HG02588 (cell line): ENCODE results near the gene SLC38A10.

Experiments used
- ATAC-seq: cut with Tn5 transposase; IDR thresholded peaks from one replicate; pipeline ENCODE4 v1.9.1; 2021; ENCODE audit warnings: mild to moderate bottlenecking, moderate library complexity; ENCODE audit not compliant: unreplicated experiment

Gene SLC38A10

GRCh38 chr17:81279278-81280275 lies 15.5 kb downstream of the SLC38A10 start:
- ATAC-seq: no peak

DNA sequence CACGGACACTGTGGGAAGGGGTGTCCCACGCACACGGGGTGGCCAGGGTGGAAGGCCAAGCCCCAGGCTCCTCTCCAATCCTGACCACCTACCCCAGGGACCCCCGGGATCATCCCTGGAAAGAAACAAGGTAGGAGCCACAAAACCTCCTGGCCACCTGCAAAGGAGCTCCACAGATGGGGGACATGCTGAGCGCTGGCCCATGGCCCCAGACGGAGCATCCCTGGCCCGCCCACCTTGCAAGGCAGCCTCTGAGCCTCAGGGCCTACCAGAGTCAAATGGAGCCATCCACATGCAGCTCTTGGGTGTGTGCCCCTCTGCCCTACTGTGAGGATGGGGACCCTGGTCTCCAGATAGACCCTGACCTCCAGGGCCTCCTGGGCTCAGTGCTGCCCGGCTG lies 16.3 kb downstream of the SLC38A10 start:
- ATAC-seq: no peak

DNA sequence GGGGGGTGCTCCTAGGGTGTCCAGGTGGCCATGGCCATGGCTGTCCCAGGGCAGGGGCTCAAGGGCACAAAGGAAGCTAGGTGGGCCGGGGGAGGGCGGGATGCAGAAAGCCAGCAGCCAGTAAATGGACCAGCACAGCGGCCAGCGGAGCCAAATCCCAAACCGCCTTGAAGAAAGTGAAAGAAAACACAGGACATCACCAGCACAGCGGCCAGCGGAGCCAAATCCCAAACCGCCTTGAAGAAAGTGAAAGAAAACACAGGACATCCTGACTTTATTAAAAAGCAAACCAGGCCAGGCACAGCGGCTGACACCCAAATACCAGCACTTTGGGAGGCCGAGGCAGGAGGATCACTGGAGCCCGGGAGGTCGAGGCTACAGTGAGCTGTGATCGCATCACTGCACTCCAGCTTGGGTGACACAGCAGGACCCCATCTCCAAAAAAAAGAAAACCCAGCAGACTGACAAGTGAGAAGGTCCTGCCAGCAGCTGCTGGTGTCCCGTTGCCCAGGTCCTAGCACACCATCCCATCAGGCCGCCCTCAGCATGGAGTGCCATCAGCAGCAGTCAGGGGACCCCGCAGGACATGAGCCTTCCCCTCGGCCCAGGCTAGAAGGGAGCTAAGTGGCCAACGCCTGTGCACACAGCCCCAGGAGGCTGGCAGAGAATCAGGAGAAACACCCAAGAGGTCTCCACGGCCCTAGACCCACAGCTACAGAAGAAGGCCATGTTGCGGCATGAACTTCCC lies 17.0 kb downstream of the SLC38A10 start:
- no peak for ATAC-seq

- no peak for ATAC-seq
Measured at GRCh38 chr17:81277421-81277820, 17.7 kb downstream of the SLC38A10 start.

- no peak for ATAC-seq
Measured at GRCh38 chr17:81276781-81277180, 18.3 kb downstream of the SLC38A10 start.

GRCh38 chr17:81274471-81274855 lies 20.6 kb downstream of the SLC38A10 start:
- ATAC-seq: no peak

DNA sequence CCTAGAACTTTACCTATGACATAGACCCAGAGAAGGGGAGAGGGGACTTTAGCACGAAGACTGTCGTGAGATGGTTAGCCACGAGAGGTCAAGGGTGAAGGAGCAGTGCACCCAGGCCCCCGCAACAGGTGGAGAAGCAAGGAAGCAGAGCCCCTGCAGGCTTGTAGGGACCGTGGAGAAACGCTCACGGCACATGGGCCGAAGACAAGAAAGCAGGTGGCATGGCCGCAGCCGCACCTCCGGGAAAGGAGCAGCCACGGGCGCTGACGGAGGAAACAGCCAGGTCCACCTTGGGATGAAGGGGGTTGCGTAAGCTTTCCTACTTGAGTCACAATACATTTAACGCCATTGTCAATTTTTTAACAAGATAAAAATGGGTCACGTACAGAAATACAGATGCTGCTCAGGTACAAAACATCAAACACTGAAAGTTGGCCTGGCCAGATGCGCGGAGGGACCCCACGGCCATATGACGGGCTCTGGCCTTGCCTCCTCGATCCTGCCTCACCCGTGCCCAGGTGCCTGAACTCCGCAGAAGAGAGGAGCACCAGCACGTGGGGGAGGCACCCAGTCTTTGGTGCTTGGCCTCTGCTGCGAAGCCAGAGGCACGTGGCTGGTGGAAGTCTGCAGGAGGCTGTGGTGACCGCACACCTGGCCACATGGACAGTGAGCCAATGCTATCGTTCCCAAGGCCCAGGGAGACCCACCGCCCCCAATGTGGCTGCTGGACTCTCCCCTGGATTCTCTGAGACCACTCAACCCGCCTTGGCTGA lies 21.2 kb downstream of the SLC38A10 start:
- ATAC-seq: no peak

- ATAC-seq: no peak
Measured at GRCh38 chr17:81272616-81273015, 22.5 kb downstream of the SLC38A10 start.

DNA sequence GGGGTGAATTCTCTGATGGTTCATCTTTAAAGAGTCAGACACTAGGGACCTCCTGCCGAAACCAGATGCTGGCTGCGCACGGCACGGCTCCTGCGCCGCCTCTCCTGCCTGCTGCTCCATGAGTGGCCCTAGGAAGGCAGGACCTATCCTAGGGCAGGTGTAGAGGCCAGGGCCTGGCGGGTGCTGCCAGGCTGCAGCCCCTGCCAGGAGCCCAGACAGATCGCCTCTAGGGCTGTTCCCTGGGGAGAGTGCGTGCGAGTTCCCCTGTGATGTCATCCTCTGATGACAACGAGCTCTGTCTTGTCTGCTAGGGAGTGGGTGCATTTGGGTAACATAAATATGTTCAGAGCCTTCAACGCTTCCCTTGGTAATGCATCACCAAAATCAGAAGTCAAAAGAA lies 23.9 kb downstream of the SLC38A10 start:
- no peak for ATAC-seq

- no peak for ATAC-seq
Measured at GRCh38 chr17:81270279-81270678, 24.8 kb downstream of the SLC38A10 start.

- ATAC-seq: no peak
Measured at GRCh38 chr17:81267390-81268067, 27.6 kb downstream of the SLC38A10 start.

DNA sequence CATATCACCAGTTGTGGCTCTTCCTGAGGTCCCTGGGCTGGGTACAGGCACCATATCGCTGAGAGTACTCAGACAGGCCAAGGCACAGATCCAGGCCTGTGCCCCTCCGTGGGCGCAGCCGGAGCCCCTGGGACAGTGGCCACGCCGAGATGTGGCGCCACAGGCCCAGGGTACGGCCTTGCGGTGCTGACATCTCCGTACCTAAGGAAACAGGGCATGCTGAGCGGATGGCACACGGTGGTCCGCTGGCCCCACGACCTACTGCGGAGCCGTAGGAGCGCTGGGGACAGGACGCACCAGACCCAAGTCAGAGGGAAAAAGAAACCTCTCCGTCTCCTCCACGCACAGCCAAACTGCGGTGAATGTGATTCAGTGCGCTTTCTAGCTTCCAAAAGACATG lies 29.5 kb downstream of the SLC38A10 start:
- ATAC-seq: no peak

- no peak for ATAC-seq
Measured at GRCh38 chr17:81264640-81265039, 30.5 kb downstream of the SLC38A10 start.

- ATAC-seq: no peak
Measured at GRCh38 chr17:81263371-81264181, 31.5 kb downstream of the SLC38A10 start.

DNA sequence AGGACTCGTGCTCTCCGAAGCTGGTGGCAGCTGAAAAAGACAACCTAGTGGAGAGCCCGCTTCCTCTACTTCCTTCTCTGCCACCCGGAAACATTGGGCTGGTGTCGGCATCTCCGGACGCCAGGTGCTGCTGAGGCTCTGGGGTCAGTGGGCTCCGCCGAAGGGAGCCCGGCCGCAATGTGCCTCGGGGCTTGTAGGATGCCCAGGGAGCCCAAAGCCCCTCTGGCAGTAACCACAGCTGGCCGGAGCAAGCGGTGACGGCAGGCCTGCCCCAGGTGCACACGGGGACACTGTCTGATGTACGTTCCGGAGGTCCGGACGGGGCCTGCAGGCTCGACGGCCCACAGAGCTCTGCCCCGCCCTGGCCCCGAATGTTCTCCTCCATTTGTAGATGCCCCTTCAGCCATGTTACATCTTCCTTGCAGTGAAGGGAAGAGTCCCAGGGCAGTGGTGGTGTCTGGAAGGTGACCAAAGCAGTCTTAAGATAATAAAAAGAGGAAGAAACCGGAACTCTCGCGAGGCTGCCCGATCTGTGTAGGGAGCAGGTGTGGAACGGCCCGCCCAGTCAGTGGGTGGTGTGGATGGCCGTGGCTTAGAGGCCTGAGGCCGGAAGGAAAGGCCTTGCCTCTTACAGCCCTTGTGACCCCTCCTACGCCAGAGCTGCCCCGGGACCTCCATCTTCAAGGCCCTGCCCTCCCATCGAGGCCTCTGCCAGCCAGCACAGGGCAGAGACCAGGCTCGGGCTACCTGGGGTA lies 33.3 kb downstream of the SLC38A10 start:
- ATAC-seq: no peak

DNA sequence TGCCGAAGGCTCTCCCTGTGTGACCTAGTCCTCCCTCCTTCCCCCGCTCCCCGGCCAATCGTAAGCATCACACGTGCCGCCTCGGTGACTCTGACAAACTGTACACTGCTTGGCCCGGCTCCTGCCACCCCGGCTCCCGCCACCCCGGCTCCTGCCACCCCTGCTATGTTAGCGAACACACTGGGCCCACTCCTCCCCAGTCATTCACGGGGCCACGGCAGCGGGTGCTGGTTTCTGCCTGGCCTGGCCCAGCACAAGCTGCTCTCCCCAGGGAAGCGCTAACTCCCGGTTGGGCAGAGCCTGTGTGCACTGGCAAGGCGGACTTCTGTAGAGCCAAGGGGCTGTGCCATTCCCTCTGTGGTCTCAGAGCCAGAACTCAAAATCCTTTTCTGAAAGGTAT lies 34.0 kb downstream of the SLC38A10 start:
- ATAC-seq: no peak

- no peak for ATAC-seq
Measured at GRCh38 chr17:81260641-81261040, 34.5 kb downstream of the SLC38A10 start.

DNA sequence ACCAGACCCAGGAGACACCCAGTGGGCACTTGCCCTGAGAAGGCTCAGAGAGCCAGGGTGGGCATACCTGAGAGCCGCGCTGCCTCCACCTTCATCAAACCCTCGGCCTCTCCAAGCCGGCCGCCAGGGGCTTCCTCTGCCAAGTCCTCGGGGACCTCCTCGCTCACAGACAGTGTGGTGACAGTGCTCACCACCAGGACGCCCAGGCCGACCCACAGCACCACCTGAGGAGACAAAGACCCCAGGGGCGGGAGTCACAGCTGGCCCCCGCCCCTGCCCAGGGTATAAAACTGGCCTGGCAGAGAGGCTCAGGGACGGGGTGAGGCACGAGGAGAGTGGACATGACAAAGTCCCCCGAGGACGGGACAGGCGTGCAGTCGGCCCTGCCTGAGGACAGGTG lies 34.9 kb downstream of the SLC38A10 start:
- no peak for ATAC-seq

DNA sequence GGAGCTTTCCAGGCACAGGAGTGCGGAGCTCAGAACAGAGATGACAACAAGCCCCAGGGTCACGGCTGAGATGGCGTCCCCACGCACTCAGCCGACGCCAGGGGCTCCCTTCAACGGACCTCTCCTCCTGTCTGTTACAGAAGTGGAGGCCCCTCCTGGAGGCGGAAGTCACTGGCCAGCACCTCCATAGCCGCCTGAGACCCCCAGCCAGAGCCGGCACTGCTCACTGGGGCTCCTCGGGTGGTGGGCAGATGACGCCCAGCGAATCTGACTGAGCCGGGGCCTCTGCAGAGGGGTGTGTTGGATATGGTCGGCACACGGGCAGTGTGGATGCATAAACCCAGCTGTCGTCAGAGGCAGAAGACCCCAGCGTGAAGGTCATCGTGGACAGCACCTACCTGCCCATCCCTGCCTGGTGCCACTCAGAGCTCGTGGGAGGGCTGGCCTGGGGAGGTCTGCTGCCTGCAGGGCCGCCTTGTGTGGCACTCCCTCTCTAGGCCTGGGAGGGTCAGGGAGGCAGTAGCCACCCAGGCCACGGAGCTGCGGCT lies 36.0 kb downstream of the SLC38A10 start:
- ATAC-seq: no peak
